B cell (primary cell): Measurements from ENCODE around the gene STARD4. TPM values are rescaled to one million over a fixed set of nuclear protein-coding genes. Genes with fewer than 3 reads are reported as not detected.

Experiments
- ATAC-seq: fragments of 200-7000 bp; cut with Tn5 transposase; one replicate; pipeline ENCODE4 v1.10.0; 2021; ENCODE audit warnings: low read depth, mild to moderate bottlenecking, moderate number of reproducible peaks, moderate library complexity
- CTCF ChIA-PET: fragments of 350-600 bp; sonication (Branson Sonifier 250); formaldehyde crosslinking; loops from one replicate; lab custom pipeline; 2021; ENCODE audit warnings: antibody characterized with exemption, inconsistent platforms; lab: Charles Lee
- POLR2A ChIA-PET: fragments of 350-600 bp; sonication (Branson Sonifier 250); formaldehyde crosslinking; loops from one replicate; lab custom pipeline; 2021; ENCODE audit warnings: antibody characterized with exemption; lab: Charles Lee
- DNase-seq: peaks from one replicate; pipeline ENCODE4 v3.0.0; 2013
- H2AFZ ChIP-seq: 2 replicates; pipeline ENCODE4 v1.6.1; 2012; ENCODE audit warnings: mild to moderate bottlenecking, low read depth, low read length; ENCODE audit not compliant: insufficient read depth, poor library complexity, severe bottlenecking
- H3K27ac ChIP-seq, 2 donors: 1 replicate in 1 of 2; 2 replicates in 1 of 2; pipeline ENCODE4 v1.5.1; 2012 to 2013; ENCODE audit warnings: low read length in 2 of 2, mild to moderate bottlenecking in 2 of 2, moderate library complexity in 1 of 2
- H3K27me3 ChIP-seq, 4 experiments: fragments of 200-600 bp in 1 of 4; sonication (generic) in 1 of 4; replicated peaks in 1 of 4; 1 replicate in 2 of 4; 2 replicates in 2 of 4; pipeline versions ENCODE4 v1.6.1 to v1.7.0; 2013 to 2016; ENCODE audit warnings: low read length in 3 of 4, mild to moderate bottlenecking in 2 of 4, mixed read lengths in 1 of 4, moderate library complexity in 1 of 4; ENCODE audit not compliant: insufficient read depth in 4 of 4, control insufficient read depth in 3 of 4; ENCODE audit errors: control extremely low read depth in 1 of 4
- H3K36me3 ChIP-seq, 2 experiments: replicated peaks in 1 of 2; 1 replicate in 1 of 2; 2 replicates in 1 of 2; pipeline versions ENCODE4 v1.6.1 to v1.7.1; 2013; ENCODE audit warnings: low read length in 1 of 2; ENCODE audit not compliant: insufficient read depth in 2 of 2, control insufficient read depth in 1 of 2; ENCODE audit errors: control extremely low read depth in 1 of 2, extremely low read depth in 1 of 2
- H3K4me1 ChIP-seq, 2 donors: fragments of 200-600 bp in 1 of 2; sonication (generic) in 1 of 2; 1 replicate in 1 of 2; 2 replicates in 1 of 2; pipeline versions ENCODE4 v1.5.1 to v1.6.1; 2013 to 2017; ENCODE audit warnings: low read length in 2 of 2; ENCODE audit not compliant: control insufficient read depth in 2 of 2, insufficient read depth in 2 of 2
- H3K4me2 ChIP-seq: replicated peaks from 2 replicates; pipeline ENCODE3; 2012; ENCODE audit warnings: mild to moderate bottlenecking, low read depth, low read length; ENCODE audit not compliant: poor library complexity, severe bottlenecking
- H3K4me3 ChIP-seq, 5 experiments: fragments of 200-600 bp in 1 of 5; sonication (generic) in 1 of 5; 1 replicate in 3 of 5; 2 replicates in 2 of 5; pipeline versions ENCODE4 v1.5.1 to v1.7.0; 2011 to 2016; ENCODE audit warnings: low read length in 4 of 5, mild to moderate bottlenecking in 4 of 5, low read depth in 2 of 5, control low read depth in 1 of 5, moderate library complexity in 1 of 5; ENCODE audit not compliant: insufficient read depth in 1 of 5; ENCODE audit errors: control extremely low read depth in 1 of 5, extremely low read depth in 1 of 5
- H3K79me2 ChIP-seq: fragments of 200-600 bp; sonication (generic); one replicate; pipeline ENCODE4 v1.6.0; 2016; ENCODE audit warnings: low read length; ENCODE audit not compliant: control insufficient read depth, insufficient read depth
- H3K9ac ChIP-seq: fragments of 200-600 bp; sonication (generic); 2 replicates; pipeline ENCODE4 v1.6.1; 2017; ENCODE audit warnings: mild to moderate bottlenecking, low read length, moderate library complexity
- H3K9me3 ChIP-seq, 3 donors: one replicate each; pipeline versions ENCODE4 v1.6.1 to v1.7.1; 2013; ENCODE audit warnings: low read length in 2 of 3; ENCODE audit not compliant: control insufficient read depth in 2 of 3, insufficient read depth in 1 of 3; ENCODE audit errors: control extremely low read depth in 1 of 3
- H4K20me1 ChIP-seq: 2 replicates; pipeline ENCODE4 v1.6.0; 2012; ENCODE audit warnings: mild to moderate bottlenecking, low read length; ENCODE audit not compliant: insufficient read depth, control insufficient read depth, poor library complexity, severe bottlenecking
- H3K27ac Mint-ChIP-seq: one replicate; pipeline ENCODE4 v1.8.0; 2021; ENCODE audit warnings: mixed read lengths
- H3K27me3 Mint-ChIP-seq: one replicate; pipeline ENCODE4 v1.8.0; 2021; ENCODE audit warnings: mixed read lengths
- H3K4me1 Mint-ChIP-seq: one replicate; pipeline ENCODE4 v1.8.0; 2021; ENCODE audit warnings: mixed read lengths
- H3K4me3 Mint-ChIP-seq: one replicate; pipeline ENCODE4 v1.8.0; 2021; ENCODE audit warnings: mixed read lengths
- H3K9me3 Mint-ChIP-seq: one replicate; pipeline ENCODE4 v1.8.0; 2022; ENCODE audit warnings: mixed read lengths; ENCODE audit not compliant: insufficient read depth
- CTCF ChIP-seq: fragments of 200-600 bp; IDR thresholded peaks from one replicate; pipeline ENCODE4 v1.8.0; 2022; ENCODE audit warnings: antibody characterized with exemption, mild to moderate bottlenecking
- EZH2 ChIP-seq: IDR thresholded peaks from 2 replicates; pipeline ENCODE4 v1.6.1; 2012; ENCODE audit warnings: borderline replicate concordance, low read depth, mild to moderate bottlenecking, moderate library complexity, low read length; ENCODE audit not compliant: insufficient read depth, poor library complexity, severe bottlenecking
- WGBS: methylation state at CpG from one replicate; pipeline ENCODE4 v1.1.5; 2013; ENCODE audit warnings: missing lambda C conversion rate; ENCODE audit not compliant: insufficient coverage; 5-methylcytosine and 5-hydroxymethylcytosine counted together
- intact Hi-C: fragments of 100-400 bp; cut with micrococcal nuclease; formaldehyde crosslinking; loops from one replicate; pipeline ENCODE4 v1.10.0; 2022
- polyA plus RNA-seq: library from polyadenylated mRNA; depleted of rRNA; stranded (reverse); fragments of >200 nt; gene quantifications from 2 replicates; pipeline ENCODE4 v1.2.3, GENCODE V29; 2012
- total RNA-seq, 2 donors: library from RNA; stranded (reverse); fragments of 120-200 nt in 1 of 2; gene quantifications; 1 replicate in 1 of 2; 2 replicates in 1 of 2; pipeline versions ENCODE4 v1.2.3 to v1.2.4, GENCODE V29; 2013 to 2022

The STARD4 gene
- total and polyA plus RNA-seq, 2 donors (not counting 1 experiment from before 2014, with no cell fraction given), result 7.6 to 31.1 TPM

DNA sequence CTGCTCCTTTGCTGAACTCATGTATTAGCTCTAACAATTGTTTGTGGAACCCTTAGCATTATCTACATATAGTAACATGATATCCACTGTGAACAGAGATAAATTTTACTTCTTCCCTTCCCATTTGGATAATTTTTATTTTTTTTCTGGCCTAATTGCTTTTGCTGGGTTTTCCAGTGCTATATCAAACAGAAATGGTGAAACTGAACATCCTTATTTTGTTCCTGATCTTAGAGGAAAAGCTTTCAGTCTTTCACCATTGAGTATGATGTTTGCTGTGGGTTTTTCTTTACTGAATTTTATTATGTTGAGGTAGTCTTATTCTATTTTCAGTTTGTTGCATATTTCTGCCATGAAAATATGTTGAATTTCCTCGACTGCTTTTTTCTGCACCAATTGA lies 44.8 kb upstream of the STARD4 start:
- Mint-ChIP-seq H3K27ac (no peak overlapping the region), H3K27me3 (peaks cover 18% of the 10 kb centered on the region), H3K4me3 (no peak overlapping the region), H3K9me3 (peaks cover 4% of the 10 kb centered on the region), H3K4me1 (no peaks in the 10 kb centered on the region)
- intact Hi-C loops, result no loop called here
- no peak overlapping the region for H3K9ac ChIP-seq
- no peaks in the 10 kb centered on the region for H3K36me3 ChIP-seq
- ChIA-PET CTCF (interaction anchor here (1.2 kb wide), 1 partner anchor 9 kb away, joined by 3 read pairs; no protein-coding TSS in a partner anchor), POLR2A (no interaction called here)
- no peak overlapping the region for H3K4me2 ChIP-seq
- no peaks in the 10 kb centered on the region for H3K27me3 ChIP-seq
- H3K4me3 ChIP-seq, result no peak overlapping the region
- H3K79me2 ChIP-seq, result no peaks in the 10 kb centered on the region
- no peak overlapping the region for H3K27ac ChIP-seq
- no peaks in the 10 kb centered on the region for H3K9me3 ChIP-seq
- H3K4me1 ChIP-seq, result no peaks in the 10 kb centered on the region
- no peak for TF ChIP-seq CTCF
- no peak for TF ChIP-seq EZH2
- no peaks in the 10 kb centered on the region for H4K20me1 ChIP-seq
- no peak overlapping the region for H2AFZ ChIP-seq
- no CpG with 5 or more reads among the region's 1 CpG for WGBS
- ATAC-seq (no peak), DNase-seq (no peak)

DNA sequence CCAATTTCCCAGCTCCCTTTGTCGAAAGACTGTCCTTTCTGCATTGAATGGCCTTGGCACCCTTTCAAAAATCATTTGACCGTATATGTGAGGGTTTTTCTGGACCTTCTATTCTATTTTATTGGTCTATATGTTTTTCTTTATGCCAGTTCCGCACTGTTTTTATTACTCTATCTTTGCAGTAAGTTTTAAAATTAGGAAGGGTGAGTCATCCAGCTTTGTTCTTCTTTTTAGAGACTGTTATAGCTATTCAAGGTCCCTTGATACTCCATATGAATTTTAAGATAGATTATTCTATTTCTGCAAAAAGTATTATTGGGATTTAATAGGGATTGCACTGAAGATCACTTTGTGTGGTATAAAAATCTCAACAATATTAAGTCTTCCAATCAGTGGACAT lies 44.2 kb upstream of the STARD4 start:
- TF ChIP-seq EZH2 (no peak), CTCF (no peak)
- H3K27ac Mint-ChIP-seq, result no peak overlapping the region
- intact Hi-C loops, result no loop called here
- Histone ChIP-seq H3K9ac (no peak overlapping the region), H4K20me1 (no peaks in the 10 kb centered on the region), H3K4me1 (no peaks in the 10 kb centered on the region), H2AFZ (no peak overlapping the region), H3K4me2 (no peak overlapping the region), H3K36me3 (no peaks in the 10 kb centered on the region), H3K79me2 (no peaks in the 10 kb centered on the region), H3K27ac (no peak overlapping the region), H3K27me3 (peaks cover 0 to 3% (median 0%) of the 10 kb centered on the region in 4 experiments), H3K9me3 (no peaks in the 10 kb centered on the region), H3K4me3 (no peak overlapping the region)
- no peak for ATAC-seq
- no peak overlapping the region for H3K4me3 Mint-ChIP-seq
- CTCF ChIA-PET, result interaction anchor here (1.2 kb wide), 1 partner anchor 9 kb away, joined by 3 read pairs; no protein-coding TSS in a partner anchor
- peaks cover 4% of the 10 kb centered on the region for H3K9me3 Mint-ChIP-seq
- peaks cover 17% of the 10 kb centered on the region for H3K27me3 Mint-ChIP-seq
- POLR2A ChIA-PET, result no interaction called here
- no CpG with 5 or more reads among the region's 3 CpGs for WGBS
- H3K4me1 Mint-ChIP-seq, result no peaks in the 10 kb centered on the region
- no peak for DNase-seq
